NT2/D1 (cell line): ENCODE results near the gene FAM89A.

ENCODE experiments used
- YY1 ChIP-seq: IDR thresholded peaks from 2 replicates; pipeline ENCODE4 v1.6.1; 2011; ENCODE audit not compliant: insufficient read length, insufficient read depth
- ZNF274 ChIP-seq: IDR thresholded peaks from 2 replicates; pipeline ENCODE4 v1.6.1; 2011; ENCODE audit warnings: mild to moderate bottlenecking, low read depth, low read length

DNA sequence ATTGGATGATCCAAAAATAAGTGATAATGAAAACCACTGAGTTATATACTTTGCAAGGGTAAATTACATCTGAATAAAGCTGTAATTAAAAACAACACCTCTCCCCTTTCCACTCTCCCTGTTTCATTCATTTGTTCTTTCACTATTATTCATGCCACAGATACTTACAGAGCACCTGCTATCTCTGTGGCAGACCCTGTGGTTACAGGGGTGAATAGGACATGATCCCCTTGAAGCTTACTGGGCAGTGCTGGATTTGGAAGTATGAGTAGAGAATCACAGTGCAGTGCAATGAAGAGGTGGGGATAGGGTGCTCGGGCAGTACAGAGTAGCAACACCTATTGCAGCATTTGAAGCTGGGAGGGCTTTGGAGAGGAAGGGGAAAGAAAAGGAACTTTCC lies 39.4 kb downstream of the FAM89A start:
- no peak for TF ChIP-seq ZNF274
- no peak for TF ChIP-seq YY1
